Activated T-cell treated with anti-CD3 and anti-CD28 coated beads, Interleukin-2, amount 50 U/mL, for 1 hour (primary cell): ENCODE data around the gene RPS27L.
A peak's percentile ranks its signal among the peaks of the same experiment; 100 is the strongest.

Experiments
- DNase-seq: peaks from one replicate; pipeline ENCODE4 v3.0.0-alpha.2; 2020

The RPS27L gene

DNA sequence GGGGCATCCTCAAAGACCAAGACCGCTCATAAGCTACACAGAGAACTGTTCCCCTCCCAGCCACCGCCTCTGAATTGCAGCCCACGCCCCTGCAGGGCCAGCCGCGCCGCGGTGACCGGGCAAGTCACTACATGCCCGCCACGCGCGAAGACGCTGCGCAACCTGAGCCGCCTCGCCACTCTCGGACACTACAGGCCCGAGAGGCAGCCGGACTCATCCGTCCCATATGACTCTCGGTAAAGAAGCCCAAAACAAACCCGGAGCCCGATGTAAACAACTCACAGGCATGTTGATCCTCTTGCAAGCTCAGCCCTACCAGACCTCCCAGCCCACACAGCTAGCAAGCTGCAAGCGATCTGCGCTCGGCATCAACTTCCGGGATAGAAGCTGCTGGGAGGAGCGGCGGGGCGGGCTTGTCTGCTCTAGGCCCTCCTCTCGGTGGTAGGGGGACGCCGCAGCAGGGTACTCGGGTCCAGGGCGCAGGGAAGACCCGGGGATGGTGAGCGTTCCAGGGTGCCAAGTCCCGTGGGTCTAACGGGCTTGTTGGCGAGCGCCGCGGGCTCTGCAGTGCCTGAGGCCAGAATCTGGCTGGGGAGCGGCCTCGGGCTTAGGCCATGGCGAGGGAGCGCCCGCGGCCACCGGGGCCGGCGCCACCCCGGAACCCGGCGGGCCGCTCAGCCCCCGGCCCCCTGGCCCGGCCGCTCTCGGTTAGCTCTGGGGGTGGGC is at the start of gene RPS27L:
Gene RPS27L, minus strand, starts transcription at position 360 of the 726 bp plus-strand sequence. Its CDS starts 72 bp downstream, at position 288.
- peak; percentile 85 for DNase-seq

- no peak for DNase-seq
Measured at GRCh38 chr15:63206079-63206478, 48.8 kb upstream of the RPS27L start.

GRCh38 chr15:63203451-63204090 is 46.3 kb upstream of the RPS27L start:
- DNase-seq: peak; percentile 39

DNA sequence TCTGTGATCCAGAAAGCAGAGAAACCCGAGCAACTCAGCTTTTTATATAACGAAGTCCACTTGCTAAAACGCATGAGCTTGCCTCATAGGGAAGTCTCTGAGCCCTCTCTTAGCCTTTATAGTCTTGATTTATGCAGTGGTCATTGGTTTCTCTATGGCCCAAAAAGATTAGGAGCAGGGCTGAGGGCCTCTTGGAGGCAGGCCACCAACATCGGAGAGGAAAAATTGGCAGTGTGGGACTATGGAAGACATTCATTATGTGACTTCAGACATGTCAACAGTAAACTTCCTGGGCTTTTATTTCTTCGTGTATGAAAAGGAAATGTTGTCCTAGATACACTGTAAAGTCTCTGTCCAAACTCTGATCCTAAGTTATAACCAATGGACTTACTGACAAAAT is 45.6 kb upstream of the RPS27L start:
- DNase-seq: no peak

DNA sequence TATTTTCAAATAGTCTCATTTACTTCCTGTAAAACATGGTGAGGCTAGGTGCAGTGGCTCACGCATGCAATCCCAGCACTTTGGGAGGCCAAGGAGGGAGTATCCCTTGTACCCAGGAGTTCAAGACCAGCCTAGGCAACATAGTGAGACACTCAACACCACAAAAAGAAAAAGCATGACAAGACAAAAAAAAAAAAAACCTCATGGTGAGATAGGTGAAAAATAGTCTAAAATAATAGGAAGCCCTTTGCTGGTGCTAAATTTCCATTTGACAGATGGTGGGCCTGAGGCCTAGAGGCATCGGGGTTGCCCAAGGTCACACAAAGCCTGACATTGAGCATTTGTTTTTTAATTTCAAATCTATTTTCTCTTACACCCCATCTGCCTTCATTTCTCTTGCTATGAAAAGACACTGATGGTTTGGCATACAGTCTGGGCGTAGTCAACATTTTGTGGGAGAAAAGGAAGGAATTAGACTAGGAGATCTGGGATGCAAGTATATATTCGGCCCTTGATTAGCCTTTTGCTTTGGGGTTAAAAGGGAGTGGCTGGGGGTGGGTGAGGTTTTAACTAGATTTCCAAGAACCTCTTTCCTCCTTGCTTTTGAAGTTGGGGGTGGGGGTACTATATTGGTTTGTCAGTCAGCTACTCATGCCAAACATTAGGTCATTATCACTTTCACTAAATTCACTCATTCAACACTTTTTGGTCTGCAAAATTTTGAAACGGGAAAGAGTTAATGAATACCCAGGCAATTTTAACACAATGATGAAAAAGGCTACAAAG is 43.4 kb upstream of the RPS27L start:
- DNase-seq: no peak

DNA sequence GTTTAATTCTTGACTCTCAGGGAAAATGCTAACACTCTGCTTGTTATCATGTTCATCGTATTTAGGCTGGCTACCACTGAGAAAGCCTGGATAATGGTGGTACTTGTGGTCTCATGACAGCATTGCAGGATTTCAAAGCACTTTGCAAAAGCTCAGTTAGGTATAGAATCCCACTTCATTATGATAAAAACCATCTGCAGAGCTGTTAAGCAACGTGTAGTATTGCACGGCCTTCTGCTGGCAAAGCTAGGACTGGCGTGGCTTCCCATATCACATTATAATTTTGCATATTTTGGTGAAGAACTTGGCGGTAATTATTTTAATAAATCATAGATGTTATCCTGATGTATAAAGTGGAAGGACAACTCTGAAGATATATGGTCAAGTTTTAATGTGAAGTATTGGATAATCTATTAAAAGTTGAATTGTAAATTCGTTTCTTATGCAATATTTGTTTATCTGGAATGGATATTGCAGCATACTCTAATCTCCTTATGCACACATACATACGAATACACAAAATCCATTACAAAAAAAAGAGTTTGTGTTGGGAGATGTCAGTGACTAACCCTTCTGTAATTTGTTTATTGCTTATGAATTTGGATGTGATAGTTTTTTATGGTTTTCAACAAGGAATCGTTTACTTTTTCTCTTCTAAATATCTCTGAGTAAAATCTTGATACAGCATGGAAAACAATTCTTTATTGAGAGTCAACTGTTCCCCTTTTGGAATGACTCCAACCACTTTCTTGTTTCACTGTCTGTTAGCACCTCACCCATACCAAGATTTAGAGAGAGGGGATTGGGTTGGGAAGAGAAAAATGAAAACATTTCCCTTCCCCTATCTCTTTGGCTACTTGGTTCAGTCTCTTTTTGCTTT is 41.3 kb upstream of the RPS27L start:
- DNase-seq: no peak

- DNase-seq: no peak
Measured at GRCh38 chr15:63197626-63198025, 40.3 kb upstream of the RPS27L start.

GRCh38 chr15:63196842-63197241 is 39.6 kb upstream of the RPS27L start:
- DNase-seq: no peak

GRCh38 chr15:63195569-63196015 is 38.3 kb upstream of the RPS27L start:
- DNase-seq: no peak

- no peak for DNase-seq
Measured at GRCh38 chr15:63194880-63195568, 37.7 kb upstream of the RPS27L start.

- DNase-seq: no peak
Measured at GRCh38 chr15:63194302-63194701, 37.0 kb upstream of the RPS27L start.

DNA sequence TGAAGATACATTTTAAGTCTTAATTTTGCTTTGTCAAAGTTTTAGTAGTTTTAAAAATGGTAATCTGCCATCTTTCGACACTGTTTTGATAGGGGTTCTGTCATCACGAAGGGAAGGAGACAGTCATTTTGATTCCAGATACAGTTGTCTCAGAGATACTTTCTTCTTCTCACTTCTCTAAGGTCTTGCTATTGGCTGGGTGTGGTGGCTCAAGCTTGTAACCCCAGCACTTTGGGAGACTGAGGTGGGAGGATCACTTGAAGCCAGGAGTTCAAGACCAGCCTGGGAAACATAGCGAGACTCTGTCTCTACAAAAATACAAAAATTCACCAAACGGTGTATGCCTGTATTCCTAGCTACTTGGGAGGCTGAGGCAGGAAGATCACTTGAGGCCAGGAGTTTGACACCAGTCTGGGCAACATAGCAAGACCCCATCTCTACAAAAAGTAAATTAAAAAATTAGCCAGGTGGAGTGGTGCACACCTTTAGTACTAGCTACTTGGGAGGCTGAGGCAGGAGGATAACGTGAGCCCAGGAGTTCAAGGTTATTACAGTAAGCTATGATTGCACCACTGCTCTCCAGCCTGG is 35.4 kb upstream of the RPS27L start:
- DNase-seq: no peak

DNA sequence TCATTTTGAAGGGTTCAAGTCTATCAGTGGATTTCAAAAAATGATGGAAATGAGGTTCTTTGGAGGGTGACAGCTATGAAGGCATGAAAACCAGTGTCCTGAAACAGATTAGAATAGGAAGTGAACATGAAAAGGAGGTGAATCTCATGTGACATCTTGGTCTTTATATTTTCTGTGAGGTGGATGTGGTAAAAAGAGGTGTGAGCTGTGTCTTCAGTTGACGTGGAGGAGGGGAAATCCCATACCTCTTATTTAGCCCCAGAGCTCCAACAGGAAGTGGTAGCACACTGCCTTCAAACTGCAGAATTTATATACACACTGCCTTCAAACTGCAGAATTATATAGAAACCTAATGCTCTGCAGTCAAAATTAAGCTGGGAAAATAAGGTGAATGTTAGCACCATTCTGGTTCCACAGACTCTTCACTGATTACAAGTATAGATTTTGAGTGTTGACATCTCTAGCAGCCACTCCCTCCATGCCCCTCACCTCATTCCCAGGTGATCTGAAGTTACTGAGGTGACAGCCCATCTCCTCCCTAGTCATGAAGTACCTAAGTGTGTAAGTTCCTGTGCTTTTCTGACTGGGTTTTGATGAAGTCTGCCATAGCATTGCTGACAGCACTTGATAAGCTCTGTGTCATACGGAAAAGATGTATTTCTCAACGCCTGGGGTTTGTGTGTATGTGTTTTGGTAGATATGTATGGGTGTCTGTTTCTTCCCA is 34.8 kb upstream of the RPS27L start:
- DNase-seq: peak; percentile 42

GRCh38 chr15:63190769-63191649 is 33.7 kb upstream of the RPS27L start:
- no peak for DNase-seq

GRCh38 chr15:63189941-63190768 is 32.9 kb upstream of the RPS27L start:
- DNase-seq: no peak

DNA sequence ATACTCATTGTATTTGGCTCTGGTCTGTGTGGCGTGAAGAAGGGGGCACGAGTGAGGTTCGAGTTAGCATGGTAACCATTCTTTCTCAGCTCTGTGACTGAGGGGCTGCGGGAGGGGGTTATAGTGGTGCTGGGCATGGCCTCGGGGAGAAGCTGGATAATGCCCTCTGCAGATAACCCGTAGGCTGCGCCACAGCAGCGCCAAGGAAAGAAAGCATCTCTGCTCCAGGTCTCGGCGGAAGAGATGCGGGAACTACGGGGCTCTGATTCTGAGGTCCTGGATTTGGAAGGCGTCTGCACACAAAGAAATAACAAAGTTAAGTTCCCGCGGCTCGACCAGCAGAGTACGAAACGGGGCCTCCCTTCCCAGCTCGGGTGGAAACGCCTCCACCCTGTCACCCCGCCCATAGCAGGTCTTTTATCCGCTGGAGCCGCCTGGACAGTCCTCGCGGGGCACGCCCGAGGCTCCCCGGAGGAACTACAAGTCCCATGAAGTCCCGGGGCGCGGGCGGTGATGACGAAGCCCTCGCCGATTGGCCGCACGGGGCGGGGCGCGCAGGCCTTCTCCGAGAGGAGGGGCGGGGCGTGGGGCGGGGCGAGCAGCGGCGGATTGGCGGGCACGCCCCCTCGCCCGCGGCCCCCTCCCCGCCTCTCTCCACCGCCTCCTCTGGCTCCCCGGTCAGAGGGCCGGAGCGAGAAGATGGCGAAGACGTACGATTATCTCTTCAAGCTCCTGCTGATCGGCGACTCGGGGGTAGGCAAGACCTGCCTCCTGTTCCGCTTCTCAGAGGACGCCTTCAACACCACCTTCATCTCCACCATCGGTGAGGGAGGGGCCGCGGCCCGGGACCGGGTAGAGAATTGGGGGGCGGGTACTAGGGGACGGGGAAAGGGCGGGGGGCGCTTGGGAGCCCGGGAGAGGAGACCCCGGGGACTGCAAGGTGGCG is 31.9 kb upstream of the RPS27L start, which contains the start of gene RAB8B:
Gene RAB8B, plus strand, starts transcription at position 681 of the 946 bp plus-strand sequence. Its CDS starts 19 bp downstream, at position 700.
- DNase-seq: peak; percentile 98

- no peak for DNase-seq
Measured at GRCh38 chr15:63188247-63188925, 31.1 kb upstream of the RPS27L start.
